Activated naive CD4-positive, alpha-beta T cell (primary cell): ENCODE measurements around the gene ARHGAP25.

Experiments
- DNase-seq, 4 experiments: peaks; one replicate each; lab custom pipeline; 2025; lab: John Stamatoyannopoulos, UW

The ARHGAP25 gene

DNA sequence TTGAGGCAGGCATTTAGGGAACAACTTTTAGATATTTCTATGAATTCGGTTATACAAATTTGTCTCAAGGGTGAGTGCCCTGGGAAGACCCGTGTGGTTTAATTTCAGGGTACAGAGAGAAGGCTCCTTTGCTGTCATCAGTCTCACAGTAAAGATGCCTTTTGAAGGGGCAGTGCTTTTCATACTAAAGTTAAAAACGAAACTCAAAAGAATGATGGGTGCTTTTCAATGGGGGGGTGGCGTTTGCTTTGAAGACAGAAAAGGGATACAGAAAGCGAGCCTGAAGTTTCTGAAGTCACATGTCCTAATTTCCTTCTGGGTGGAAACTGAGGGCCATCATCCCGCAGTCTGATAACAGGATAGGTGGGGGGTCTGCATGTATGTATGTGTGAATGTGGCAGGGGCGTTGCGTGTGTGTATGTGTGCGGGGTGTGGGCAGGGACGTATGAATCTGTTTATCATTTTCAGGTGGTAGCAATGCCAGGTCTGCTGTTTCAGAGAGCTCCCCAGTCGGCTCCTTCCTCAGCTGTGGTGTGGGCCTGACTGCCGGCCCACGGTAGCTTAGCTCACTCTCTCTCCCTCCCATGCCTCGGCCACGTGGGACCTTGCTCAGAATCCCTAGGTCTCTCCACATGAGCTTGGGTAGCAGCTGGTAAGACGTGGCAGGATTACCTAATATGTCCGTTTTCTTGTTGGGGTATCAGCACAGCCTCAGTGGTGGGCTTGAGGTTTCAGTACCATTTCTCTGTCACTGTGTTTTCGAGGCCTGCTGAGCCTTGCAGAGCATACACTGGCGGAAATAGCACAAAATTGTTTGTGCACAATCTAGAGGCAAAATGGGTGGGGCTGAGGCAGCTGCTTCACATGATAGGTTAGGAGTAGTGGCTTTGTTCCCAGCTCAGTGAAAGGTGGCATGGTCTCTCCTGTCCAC, 32.7 kb downstream of the ARHGAP25 start:
- peak in 1 of 4 experiments; percentile 28 for DNase-seq

DNA sequence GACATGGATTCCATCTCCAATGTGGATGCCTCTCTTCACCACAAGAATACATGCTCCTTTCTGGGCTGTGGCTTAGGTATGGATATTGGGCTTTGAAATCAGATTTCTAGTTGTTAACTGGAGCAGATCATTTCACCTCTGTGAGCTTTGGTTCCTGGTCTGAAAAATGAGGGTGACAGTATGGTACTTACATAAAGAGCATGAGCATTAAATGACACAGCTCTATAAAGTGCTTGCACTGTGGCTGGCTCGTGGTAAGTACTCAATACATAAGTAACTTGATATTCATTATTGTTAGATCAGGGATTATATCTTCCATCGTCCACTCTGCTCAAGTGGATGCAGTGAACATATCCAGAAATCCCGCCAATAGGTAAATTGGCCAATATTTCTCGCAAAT, 33.4 kb downstream of the ARHGAP25 start:
- no peak for DNase-seq

GRCh38 chr2:68768461-68768860, 33.9 kb downstream of the ARHGAP25 start:
- DNase-seq: no peak

DNA sequence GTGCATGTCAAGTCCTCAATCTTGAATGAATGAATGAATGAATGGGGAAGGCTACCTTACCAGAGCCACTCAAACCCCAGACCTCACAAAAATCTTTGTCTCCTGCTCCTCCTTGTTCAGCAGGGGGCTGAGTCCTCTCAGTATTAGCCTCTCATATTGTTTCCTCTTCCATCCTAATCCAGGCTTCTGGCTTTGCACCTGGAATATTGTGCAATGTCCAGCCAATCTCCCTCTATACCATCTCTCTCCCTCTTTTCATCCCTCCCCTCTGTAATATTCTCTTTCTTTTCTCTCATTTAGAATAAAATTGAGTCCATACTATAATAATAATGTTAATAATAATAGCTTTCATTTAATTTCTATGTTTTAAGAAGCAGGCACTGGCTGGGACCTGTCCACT, 34.3 kb downstream of the ARHGAP25 start:
- DNase-seq: no peak

DNA sequence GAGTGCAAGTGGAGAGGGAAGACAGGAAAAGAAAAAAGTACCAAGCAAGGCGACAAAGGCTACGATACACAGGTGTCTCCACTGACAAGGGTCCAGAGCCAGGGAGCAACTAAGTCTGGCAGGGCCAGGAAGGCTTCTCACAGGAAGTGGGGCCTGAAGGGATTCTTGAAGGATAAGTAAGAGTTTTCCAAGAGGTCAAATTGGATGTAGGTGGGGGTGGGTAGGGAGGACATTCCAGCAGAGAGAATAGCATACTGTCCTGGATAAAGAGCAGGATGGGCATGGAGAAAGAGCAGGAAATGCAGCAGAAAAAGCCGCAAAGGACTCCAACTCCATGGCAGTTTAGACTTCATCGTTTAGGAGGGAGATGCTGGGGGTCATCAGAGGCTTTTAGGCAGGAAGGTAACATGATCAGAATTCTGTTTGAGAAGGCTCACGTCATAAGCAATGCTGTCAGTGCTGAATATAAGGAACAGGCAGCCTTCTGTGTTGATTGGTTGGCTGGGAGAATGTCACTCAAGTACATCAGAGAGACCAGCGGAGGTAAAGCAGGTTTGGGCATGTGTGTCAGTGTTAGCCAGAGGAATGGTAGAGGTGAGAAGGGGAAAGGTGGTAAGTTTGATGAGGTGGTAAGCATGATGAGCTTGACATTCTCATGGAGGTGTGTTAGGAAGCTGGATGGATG, 35.1 kb downstream of the ARHGAP25 start:
- DNase-seq: no peak

DNA sequence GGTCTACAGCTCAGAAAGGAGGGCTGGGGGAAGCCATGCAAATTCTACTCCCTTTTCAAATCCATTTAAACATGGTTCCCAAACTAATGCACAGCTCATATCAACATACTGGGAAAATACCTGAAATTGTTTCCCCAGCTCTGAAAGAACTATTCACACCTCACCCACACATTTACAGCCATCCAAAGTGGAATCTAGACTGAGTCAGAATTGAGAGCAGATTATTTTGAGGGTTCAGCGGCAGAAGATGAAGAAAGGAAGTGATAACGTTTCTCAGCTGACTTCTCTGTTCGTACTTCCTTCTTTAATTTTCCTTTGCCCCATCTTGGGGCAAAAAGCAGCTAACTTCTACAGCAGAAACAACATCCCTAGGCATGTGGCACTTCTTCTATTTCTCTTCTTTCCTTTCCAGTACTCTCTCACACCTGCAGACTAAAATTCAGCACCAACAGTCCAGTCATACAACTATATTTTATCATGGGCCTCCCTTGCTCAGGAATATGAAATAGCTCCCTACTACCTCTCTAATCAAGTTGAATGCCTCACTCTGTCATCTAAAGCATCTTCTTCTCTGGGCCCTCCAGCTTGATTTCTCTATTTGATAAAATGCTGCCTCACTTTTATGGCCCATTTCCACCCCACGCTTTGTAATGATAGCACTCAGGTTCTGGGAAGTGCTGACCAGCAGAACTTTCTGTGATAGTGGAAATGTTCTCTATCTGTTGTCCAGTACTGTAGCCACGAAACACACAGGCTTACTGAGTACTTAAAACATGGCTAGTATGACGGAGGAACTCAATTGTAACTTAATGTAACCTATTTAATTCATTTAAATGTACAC, 35.9 kb downstream of the ARHGAP25 start:
- no peak for DNase-seq

- no peak for DNase-seq
Measured at GRCh38 chr2:68771211-68771751, 36.7 kb downstream of the ARHGAP25 start.

- no peak for DNase-seq
Measured at GRCh38 chr2:68772109-68772508, 37.5 kb downstream of the ARHGAP25 start.

- DNase-seq: peak in 1 of 4 experiments; percentile 35
Measured at GRCh38 chr2:68774569-68775271, 40.1 kb downstream of the ARHGAP25 start.

DNA sequence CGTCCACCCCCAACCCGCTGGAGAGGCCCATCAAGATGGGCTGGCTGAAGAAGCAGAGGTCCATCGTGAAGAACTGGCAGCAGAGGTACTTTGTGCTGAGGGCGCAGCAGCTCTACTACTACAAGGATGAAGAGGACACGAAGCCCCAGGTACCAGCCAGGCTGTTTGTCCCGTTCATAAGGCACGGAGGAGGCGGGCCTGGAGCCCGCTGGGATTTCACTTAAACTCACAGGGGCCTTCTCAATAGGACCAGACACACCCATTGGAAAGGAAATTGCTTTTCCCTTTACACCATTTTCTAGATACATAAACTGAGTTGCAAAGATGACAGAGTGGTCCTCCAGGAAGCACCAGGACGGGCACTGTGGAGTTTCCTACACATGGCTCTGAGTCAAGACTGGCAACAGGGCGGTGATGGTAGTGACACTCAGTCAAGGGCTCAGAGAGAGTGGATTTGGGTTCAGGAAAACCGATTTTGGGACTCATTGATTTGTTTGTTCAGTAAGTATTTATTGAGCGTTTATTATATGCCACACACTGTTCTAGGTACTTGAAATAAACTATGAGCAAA, 40.7 kb downstream of the ARHGAP25 start:
- DNase-seq: no peak

GRCh38 chr2:68776124-68776523, 41.5 kb downstream of the ARHGAP25 start:
- no peak for DNase-seq

DNA sequence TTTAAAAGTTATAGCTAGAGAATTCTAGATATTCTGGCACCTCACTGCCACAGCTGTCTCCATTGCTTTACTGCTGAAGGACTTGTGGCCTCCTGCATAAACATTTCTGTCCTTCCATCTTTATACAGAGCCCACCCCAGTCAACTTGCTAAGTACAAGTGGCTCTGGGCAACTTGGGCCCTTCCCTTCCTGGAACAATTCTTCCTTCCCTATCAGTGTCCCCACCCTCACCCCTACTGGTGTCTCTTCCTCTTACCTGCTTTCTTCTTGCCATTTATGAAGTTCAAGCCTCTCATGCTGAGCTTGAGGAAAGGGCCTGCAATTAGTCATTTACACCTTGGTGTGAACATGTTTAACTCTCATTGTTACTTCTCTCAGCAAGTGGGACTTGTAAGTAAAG, 45.0 kb downstream of the ARHGAP25 start:
- no peak for DNase-seq

GRCh38 chr2:68784188-68784587, 49.6 kb downstream of the ARHGAP25 start:
- DNase-seq: no peak

DNA sequence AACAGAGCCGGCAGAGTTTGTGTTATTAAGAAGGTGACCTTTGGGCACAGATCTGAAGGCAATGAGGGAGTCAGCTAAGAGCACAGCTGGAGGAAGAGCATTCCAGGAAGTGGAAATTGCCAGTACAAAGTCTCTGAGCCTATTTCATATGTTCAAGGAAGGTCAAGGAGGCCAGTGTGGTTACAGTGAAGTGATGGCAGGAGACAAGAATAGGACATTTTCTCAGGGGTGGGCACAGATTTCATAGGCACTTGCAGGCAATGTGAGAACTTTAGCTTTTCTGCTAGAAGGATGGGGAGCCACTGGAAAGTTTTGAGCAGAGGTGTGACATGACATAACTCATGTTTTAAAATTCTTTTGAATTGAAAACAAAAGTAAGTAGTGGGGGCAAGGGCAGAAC, 50.3 kb downstream of the ARHGAP25 start:
- no peak for DNase-seq

DNA sequence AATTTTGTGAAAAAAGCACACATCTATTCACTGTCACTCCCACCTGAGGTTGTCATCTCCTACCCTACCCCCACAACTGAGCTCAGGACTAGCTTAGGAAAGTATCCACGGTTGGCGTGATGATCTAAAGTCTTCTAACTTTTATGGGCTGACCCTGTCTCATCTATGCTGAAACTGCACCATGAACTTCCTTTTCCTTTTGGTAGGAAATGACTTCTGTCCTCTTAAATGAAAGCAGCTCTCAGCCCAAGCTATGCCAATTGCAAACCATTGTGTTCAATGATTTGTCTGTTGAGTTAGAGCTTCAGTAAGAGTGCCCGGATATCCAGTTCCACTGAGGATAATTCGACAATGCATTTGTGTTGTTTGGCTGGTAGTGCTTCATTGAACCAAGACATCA, 52.7 kb downstream of the ARHGAP25 start:
- DNase-seq: no peak

- DNase-seq: no peak
Measured at GRCh38 chr2:68789603-68790002, 55.0 kb downstream of the ARHGAP25 start.

DNA sequence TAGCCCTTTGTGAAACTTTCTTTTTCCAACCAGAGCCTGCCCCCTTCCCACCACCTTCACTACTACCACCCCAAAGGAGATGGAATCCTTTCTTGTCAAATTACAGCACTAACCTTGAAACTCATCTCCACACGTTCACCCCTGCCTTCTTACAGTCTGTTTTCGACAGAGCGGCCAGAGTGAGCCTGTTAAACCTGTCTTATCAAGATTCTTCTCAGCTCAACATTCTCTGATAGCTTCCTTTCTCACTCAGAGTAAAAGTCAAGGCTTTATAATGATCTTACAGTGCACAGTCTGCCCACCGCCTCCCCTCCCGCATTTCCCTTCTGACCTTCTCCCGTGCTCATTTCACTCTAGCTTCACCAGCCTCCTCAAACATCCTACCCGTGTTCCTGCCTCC, 56.0 kb downstream of the ARHGAP25 start:
- no peak for DNase-seq

GRCh38 chr2:68791914-68792313, 57.3 kb downstream of the ARHGAP25 start:
- DNase-seq: no peak

- no peak for DNase-seq
Measured at GRCh38 chr2:68792751-68793150, 58.1 kb downstream of the ARHGAP25 start.

GRCh38 chr2:68796295-68796905, 61.8 kb downstream of the ARHGAP25 start:
- no peak for DNase-seq

DNA sequence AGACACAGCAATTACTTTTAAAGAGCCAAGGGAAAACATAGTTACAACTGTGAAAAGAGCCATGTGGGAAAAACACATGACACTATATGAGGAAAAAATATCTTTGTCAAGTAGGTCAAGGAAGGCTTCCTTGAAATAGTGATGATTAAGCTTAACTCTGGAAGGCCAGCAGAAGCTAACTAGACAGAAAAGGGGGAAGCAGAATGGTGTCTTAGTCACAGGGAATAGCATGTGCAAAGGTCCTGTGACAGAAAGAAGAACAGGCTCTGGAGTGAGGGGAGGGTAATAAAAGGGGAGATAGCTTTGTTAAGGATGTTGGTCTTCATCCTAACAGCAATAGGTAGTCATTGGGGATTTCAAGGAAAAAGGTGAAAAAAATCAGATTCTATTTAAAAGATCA, 64.0 kb downstream of the ARHGAP25 start:
- DNase-seq: no peak
